KMS-11 (cell line): ENCODE data around the gene NOXA1.

Experiments used
- H2AFZ ChIP-seq: fragments of 200-600 bp; sonication (generic); 2 replicates; pipeline ENCODE4 v1.6.1; 2016; ENCODE audit warnings: antibody characterized with exemption, mixed run types, low read depth
- H3K27ac ChIP-seq: fragments of 200-600 bp; sonication (generic); 2 replicates; pipeline ENCODE4 v1.6.1; 2016; ENCODE audit warnings: mild to moderate bottlenecking, mixed run types
- H3K27me3 ChIP-seq: fragments of 200-600 bp; sonication (generic); 2 replicates; pipeline ENCODE4 v1.6.1; 2017; ENCODE audit warnings: mild to moderate bottlenecking, low read depth, mixed run types, moderate library complexity; ENCODE audit not compliant: insufficient read depth
- H3K36me3 ChIP-seq: fragments of 200-600 bp; sonication (generic); 2 replicates; pipeline ENCODE4 v1.6.1; 2017; ENCODE audit warnings: mild to moderate bottlenecking, mixed run types; ENCODE audit not compliant: insufficient read depth
- H3K4me1 ChIP-seq: fragments of 200-600 bp; sonication (generic); 2 replicates; pipeline ENCODE4 v1.6.1; 2016; ENCODE audit warnings: mild to moderate bottlenecking, low read depth, mixed run types; ENCODE audit not compliant: poor library complexity, severe bottlenecking
- H3K4me2 ChIP-seq: fragments of 200-600 bp; sonication (generic); 2 replicates; pipeline ENCODE4 v1.7.0; 2016; ENCODE audit warnings: mild to moderate bottlenecking, mixed run types
- H3K4me3 ChIP-seq: fragments of 200-600 bp; sonication (generic); IDR thresholded peaks from 2 replicates; pipeline ENCODE4 v1.6.1; 2017; ENCODE audit warnings: low read depth, low read length, mixed read lengths; ENCODE audit not compliant: insufficient read depth
- H3K79me2 ChIP-seq: fragments of 200-600 bp; sonication (generic); 2 replicates; pipeline ENCODE4 v1.6.1; 2016; ENCODE audit warnings: low read depth, mixed run types; ENCODE audit not compliant: insufficient read depth
- H3K9ac ChIP-seq: fragments of 200-600 bp; sonication (generic); 2 replicates; pipeline ENCODE4 v1.6.1; 2016; ENCODE audit warnings: mild to moderate bottlenecking, mixed run types
- H4K20me1 ChIP-seq: fragments of 200-600 bp; sonication (generic); 2 replicates; pipeline ENCODE4 v1.6.1; 2016; ENCODE audit warnings: mild to moderate bottlenecking, mixed run types; ENCODE audit not compliant: insufficient read depth
- TF ChIP-seq, protein P1 (sequence below): fragments of 200-600 bp; sonication (generic); conservative IDR thresholded peaks from 2 replicates; pipeline ENCODE4 v1.6.1; 2017; ENCODE audit warnings: low read depth, mild to moderate bottlenecking, antibody characterized with exemption, low read length, moderate library complexity, mixed read lengths

The NOXA1 gene

DNA sequence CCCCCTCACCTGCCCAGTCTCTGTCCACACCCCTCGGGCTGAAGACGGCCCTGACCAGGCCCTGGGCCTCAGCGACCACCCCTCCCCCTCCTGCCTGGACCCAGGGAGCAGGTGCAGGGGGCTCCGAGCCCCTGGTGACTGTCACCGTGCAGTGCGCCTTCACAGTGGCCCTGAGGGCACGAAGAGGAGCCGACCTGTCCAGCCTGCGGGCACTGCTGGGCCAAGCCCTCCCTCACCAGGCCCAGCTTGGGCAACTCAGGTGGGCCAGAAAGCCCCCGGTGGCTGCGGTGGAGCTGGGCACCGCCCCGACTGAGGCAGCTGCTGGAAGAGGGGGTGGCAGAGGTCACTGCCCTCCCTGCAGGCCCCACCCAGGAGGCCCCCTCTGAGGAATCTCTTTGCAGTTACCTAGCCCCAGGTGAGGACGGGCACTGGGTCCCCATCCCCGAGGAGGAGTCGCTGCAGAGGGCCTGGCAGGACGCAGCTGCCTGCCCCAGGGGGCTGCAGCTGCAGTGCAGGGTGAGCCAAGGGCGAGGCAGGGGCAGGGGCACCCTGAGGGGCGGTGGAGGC, 10.2 kb downstream of the NOXA1 start:
- Histone ChIP-seq H2AFZ (no peak overlapping the region), H3K27ac (no peak overlapping the region), H3K9ac (no peak overlapping the region), H3K4me3 (no peak overlapping the region), H3K36me3 (no peaks in the 10 kb centered on the region), H4K20me1 (no peaks in the 10 kb centered on the region), H3K79me2 (no peaks in the 10 kb centered on the region), H3K27me3 (peaks cover 68% of the 10 kb centered on the region), H3K4me2 (no peak overlapping the region), H3K4me1 (peaks cover 6% of the 10 kb centered on the region)
- TF ChIP-seq, protein P1, sequence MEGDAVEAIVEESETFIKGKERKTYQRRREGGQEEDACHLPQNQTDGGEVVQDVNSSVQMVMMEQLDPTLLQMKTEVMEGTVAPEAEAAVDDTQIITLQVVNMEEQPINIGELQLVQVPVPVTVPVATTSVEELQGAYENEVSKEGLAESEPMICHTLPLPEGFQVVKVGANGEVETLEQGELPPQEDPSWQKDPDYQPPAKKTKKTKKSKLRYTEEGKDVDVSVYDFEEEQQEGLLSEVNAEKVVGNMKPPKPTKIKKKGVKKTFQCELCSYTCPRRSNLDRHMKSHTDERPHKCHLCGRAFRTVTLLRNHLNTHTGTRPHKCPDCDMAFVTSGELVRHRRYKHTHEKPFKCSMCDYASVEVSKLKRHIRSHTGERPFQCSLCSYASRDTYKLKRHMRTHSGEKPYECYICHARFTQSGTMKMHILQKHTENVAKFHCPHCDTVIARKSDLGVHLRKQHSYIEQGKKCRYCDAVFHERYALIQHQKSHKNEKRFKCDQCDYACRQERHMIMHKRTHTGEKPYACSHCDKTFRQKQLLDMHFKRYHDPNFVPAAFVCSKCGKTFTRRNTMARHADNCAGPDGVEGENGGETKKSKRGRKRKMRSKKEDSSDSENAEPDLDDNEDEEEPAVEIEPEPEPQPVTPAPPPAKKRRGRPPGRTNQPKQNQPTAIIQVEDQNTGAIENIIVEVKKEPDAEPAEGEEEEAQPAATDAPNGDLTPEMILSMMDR, result no peak

DNA sequence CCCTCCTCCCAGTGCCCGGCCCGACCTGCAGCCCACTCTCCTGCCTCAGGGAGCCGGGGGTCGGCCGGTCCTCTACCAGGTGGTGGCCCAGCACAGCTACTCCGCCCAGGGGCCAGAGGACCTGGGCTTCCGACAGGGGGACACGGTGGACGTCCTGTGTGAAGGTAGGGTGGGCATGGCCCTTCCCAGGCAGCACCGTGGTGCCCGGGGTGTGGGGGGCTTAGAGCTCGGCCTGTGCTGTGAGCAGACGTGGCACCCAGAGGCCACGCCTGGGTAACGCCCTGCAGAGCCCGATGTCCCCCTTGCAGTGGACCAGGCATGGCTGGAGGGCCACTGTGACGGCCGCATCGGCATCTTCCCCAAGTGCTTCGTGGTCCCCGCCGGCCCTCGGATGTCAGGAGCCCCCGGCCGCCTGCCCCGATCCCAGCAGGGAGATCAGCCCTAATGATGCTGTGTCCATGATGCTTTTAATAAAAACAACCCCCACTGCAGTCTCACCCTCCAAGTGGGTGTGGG, 10.8 kb downstream of the NOXA1 start:
- Histone ChIP-seq H3K4me3 (no peak overlapping the region), H3K4me2 (no peak overlapping the region), H3K4me1 (peaks cover 6% of the 10 kb centered on the region), H2AFZ (no peak overlapping the region), H3K36me3 (no peaks in the 10 kb centered on the region), H3K79me2 (no peaks in the 10 kb centered on the region), H4K20me1 (no peaks in the 10 kb centered on the region), H3K9ac (no peak overlapping the region), H3K27me3 (peaks cover 74% of the 10 kb centered on the region), H3K27ac (no peak overlapping the region)
- TF ChIP-seq, protein P1, result no peak

DNA sequence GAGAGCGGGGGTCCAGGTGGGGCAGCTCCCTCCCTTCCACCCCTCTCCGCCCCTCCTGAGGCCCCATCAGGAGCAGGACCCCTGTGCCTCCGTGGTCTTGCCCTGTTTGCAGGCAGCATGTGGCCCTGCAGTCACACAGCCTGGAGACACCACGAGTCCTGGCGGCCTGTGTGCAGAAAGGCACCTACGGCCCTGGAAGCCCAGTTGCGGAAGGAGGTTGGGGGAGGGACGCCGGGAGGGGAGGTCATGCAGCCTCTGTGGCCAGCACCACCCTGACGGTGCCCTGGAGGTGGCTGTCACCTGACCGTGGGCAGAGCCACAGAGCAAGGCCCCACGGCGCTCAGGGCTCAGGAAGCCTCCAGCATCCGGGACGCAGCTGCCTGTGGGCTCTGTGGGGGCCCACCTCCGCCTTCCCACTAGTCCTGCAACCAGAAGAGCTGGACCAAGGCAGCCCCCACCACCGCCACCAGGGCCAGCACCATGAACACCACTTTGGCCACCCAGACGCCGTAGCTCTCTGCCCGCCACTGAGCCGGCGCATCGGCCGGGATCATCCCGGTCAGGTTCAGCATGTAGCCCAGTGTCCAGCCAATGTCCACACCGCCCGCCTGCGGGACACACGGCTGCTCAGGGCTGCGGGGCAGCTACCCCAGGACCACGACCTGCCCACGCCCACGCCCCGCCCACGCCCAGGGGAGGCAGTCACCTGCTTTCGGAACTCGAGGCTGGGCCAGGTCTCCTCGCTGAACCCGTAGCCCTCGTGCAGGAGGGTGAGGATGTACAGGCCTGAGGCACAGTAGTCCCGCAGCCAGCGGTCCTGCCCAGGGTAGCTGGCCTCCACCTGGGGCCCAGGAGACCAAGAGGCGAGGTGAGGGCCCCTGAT, 11.5 kb downstream of the NOXA1 start:
- TF ChIP-seq, protein P1, result no peak
- H3K4me3 ChIP-seq, result no peak overlapping the region
- H3K36me3 ChIP-seq, result no peaks in the 10 kb centered on the region
- H4K20me1 ChIP-seq, result no peaks in the 10 kb centered on the region
- H3K79me2 ChIP-seq, result no peaks in the 10 kb centered on the region
- H2AFZ ChIP-seq, result no peak overlapping the region
- H3K9ac ChIP-seq, result no peak overlapping the region
- H3K4me2 ChIP-seq, result no peak overlapping the region
- peaks cover 6% of the 10 kb centered on the region for H3K4me1 ChIP-seq
- no peak overlapping the region for H3K27ac ChIP-seq
- H3K27me3 ChIP-seq, result peaks cover 77% of the 10 kb centered on the region

DNA sequence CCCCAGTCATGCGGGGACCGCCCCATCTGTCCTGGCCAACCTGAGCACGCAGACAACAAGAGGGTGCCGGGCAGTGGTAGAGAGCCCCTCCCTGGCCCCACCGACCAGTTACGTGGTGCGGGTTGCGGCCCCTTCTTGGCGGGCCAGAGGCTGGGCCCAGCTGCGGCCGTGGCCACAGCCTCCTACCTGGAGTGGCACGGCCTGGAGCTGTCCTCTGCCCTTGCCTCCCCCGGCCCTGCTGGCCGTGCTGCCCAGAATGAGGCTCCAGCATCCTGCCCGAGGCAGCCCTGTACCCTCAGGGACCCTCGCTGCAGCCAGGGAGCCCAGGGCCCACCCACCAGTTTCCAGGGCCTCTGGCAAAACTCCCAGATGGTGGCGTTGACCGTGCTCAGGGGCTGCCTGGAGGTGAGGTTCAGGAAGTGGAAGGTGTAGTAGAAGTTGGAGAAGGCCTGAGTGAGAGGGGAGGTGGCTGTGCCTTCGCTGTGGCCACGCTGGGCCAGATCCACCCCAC, 12.2 kb downstream of the NOXA1 start:
- no peak overlapping the region for H3K4me2 ChIP-seq
- TF ChIP-seq, protein P1, result no peak
- no peak overlapping the region for H3K9ac ChIP-seq
- no peaks in the 10 kb centered on the region for H3K79me2 ChIP-seq
- H3K4me1 ChIP-seq, result peaks cover 1% of the 10 kb centered on the region
- no peak overlapping the region for H2AFZ ChIP-seq
- H3K36me3 ChIP-seq, result no peaks in the 10 kb centered on the region
- H3K27ac ChIP-seq, result no peak overlapping the region
- H3K4me3 ChIP-seq, result no peak overlapping the region
- H4K20me1 ChIP-seq, result no peaks in the 10 kb centered on the region
- H3K27me3 ChIP-seq, result peaks cover 75% of the 10 kb centered on the region
